T-helper 1 cell treated with Interleukin-12 subunit alpha and Interleukin-12 subunit beta and Interleukin-4 antibody, amounts not matched to agents 30 ng/mL and 1 ng/mL, for 36 hours (primary cell): ENCODE results near the gene PITRM1. TPM values are rescaled to one million over a fixed set of nuclear protein-coding genes. Genes with fewer than 3 reads are reported as not detected.

Experiments used
- intact Hi-C: fragments of 100-400 bp; cut with micrococcal nuclease; formaldehyde crosslinking; loops from one replicate; pipeline ENCODE4 v1.15.1; 2024
- total RNA-seq: library from RNA; stranded (reverse); gene quantifications from 2 replicates; pipeline ENCODE4 v1.2.3, GENCODE V29; 2022

Gene PITRM1
- total RNA-seq, 1 donor from 2014 or later = 54.9 TPM

DNA sequence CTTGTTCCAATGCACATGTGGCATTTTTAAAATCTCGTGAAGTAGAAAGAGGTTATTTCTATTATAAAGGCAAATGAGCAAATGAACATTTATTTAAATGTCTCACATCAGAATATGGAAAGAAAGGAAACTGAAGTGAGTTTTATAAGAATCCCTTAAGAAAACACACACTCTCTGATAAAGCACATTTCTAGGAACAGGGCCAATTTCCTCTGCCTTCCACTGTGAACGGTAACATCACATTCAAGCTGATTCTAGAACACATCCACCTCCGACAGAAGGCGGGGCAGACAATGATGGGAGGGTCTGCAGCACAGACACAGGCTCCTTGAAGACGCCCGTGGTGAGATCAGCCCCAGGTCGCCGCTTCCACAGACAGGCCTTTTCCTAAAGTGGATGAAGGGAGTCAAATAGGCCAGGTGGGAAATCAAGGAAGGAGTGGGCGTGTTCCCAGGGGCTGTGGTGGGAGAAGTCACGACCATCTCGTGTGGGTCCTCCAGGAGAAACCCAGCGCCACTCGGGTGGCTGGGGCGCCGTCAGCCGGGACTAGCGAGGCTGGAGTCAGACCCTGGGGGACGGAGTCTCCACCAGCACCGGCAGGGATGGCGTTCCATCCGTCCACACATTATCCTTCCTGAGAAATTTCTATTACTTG is 31.1 kb downstream of the PITRM1 start:
- intact Hi-C loops = no loop called here

DNA sequence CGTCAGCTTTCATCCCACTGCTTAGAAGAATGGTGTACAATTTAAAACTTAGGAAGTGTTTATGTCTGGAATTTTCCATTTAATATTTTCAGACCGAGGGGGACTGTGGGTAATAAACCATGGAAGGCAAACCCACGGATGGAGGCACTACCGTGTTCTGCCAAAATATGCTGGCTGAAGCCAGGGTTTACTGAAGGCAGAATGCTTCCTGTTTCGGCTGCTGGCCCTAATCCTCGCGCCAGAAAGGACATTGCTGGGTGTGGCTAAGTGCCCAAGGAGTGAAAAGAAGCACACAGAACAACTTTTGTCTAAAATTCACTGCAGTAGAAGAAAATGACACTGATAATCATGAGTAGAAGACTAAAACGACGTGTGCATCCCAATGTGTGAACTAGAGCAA is 32.3 kb downstream of the PITRM1 start:
- intact Hi-C loops = no loop called here

DNA sequence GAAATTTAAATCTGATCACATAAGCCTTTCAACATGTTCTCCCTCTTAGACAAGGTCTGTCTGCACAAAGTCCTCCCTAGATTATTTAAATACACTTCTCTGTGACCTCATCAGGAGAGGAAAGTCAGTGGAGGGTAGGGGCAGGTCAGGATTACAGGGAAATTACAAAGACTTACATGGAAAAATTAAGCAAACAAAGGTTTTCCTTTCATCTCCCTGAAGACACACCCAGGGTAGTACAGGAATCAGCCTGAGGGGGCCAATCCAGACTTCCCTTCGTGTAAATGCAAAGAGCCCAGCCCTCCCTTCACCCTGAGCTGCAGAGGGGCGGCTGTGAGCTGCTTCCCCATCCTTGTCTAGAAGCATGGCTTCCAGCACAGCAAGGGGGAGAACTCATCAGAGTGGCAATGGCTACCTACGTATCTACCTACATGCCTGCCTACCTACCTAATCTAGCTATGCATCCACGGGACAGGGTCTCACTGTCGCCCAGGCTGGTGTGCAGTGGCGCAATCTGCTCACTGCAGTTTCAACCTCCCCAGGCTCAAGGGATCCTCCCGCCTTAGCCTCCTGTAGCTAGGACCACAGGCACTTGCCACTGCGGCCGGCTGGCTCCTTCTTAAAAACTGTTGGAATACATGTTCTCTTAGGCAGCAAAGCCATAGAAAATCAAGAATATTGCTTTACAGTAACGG is 33.2 kb downstream of the PITRM1 start:
- intact Hi-C loops = no loop called here

DNA sequence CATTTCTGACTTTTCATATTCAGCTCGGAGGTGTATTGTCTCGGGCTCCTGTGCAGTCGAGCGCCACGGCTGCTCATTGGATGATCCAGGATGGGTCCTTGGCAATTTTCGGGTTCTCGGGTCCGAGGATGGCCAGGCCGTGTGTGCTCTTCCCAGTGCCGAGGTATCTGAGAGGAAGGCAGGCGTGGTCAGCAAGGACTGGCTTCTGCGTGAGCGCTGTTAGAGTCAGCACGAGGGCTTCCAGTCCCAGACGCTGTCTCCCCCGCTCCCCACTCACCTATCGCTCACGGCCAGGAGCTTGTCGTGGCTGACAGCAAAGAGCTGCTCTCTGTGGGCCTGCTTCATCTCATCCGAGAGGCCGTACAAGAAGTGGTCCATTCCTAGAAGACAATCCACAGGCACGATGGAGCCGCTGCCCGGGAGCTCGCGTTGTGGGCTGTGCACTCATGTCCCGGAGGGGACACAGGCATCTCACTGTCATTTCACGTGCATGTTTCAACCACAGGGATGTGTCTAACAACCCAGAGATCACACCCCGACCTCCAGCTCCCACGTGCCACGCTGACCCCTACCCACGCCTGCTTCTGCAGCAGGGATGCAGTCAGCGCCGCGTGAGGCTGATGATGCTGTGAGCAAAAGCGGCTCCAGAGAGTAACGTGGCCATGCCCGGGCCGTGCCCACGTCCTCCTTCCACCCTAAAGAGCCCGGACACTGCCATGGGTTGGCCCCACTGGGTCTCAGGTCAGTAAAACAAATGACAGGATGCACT is 34.4 kb downstream of the PITRM1 start:
- intact Hi-C loops = no loop called here

DNA sequence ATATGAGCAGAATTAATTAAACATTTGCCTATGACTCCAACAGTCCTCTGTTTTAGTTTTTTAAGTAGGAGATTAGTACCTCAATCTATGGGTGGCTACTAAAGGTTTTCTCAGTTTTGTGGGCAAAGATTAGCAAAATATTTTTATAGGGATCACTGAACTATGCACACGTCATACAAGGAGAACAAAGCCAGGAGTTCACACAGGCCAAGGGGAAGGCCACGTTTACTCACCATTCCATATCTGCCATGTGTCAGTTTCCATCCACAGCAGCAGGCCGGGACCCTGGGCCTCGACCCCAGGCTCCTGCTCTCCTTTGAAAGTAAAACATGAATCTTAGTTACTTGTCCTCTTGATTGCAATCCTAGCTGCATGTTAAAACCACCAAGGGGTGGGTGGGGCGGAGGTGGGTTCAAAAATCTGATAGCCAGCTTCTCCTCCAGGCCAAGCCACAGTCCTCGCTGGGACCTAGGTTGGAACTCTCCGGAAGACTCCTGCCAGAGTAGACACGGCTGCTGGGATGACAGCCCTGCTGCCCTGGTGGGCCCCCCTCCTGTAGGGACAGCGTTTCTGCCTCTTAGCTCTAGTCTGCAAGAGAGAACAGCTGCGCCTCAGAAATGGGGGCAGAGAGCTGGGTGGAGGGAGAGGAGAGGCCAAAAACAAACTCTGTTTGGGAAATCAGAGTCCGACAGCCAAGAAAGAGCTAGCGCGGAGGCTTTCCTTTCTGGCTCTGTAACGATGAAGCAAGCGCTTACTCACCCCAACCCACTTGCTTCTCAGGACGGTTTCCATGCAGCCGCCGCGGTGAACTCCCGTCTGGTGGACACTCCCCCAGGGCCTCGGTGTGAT is 35.6 kb downstream of the PITRM1 start:
- intact Hi-C loops = no loop called here

- intact Hi-C loops = no loop called here
Measured at GRCh38 chr10:3136336-3136735, 36.2 kb downstream of the PITRM1 start.

DNA sequence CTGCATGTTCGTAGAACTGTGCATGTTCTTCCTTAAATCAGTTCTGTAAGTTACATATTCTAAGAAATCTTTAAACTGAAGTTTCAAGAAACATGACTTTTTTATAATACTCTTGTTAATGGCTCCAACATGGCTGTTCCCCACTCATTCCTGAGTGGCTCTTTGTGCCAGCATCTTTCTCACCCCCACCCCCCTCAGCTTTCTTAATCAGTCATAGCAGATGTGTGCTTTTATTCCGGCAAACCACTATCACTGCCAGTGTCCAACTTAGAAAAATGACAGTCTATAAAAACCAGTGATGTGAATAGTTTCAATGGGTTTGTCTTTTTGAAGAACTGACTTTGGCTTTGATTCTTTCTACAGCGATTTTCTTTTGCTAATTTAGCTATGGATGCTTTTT is 37.6 kb downstream of the PITRM1 start:
- intact Hi-C loops = no loop called here

DNA sequence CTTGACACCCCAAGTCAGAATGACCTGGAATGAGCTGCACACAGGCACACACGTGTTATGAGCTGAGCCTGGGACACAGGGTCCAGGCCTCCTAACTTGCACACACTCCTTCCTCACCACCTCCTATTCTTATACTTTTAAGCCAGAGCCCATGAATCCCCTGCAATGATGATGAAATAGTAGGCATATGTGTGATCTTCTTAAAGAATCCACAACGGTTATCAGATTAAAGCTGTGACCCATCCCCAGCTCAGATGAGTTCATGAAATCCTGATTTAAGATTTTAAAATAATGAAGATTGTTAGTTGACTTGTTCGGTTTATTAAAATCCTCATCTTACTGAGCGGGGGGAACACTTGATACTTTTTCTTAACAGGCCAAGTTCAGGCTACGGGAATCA is 38.6 kb downstream of the PITRM1 start:
- intact Hi-C loops = no loop called here

DNA sequence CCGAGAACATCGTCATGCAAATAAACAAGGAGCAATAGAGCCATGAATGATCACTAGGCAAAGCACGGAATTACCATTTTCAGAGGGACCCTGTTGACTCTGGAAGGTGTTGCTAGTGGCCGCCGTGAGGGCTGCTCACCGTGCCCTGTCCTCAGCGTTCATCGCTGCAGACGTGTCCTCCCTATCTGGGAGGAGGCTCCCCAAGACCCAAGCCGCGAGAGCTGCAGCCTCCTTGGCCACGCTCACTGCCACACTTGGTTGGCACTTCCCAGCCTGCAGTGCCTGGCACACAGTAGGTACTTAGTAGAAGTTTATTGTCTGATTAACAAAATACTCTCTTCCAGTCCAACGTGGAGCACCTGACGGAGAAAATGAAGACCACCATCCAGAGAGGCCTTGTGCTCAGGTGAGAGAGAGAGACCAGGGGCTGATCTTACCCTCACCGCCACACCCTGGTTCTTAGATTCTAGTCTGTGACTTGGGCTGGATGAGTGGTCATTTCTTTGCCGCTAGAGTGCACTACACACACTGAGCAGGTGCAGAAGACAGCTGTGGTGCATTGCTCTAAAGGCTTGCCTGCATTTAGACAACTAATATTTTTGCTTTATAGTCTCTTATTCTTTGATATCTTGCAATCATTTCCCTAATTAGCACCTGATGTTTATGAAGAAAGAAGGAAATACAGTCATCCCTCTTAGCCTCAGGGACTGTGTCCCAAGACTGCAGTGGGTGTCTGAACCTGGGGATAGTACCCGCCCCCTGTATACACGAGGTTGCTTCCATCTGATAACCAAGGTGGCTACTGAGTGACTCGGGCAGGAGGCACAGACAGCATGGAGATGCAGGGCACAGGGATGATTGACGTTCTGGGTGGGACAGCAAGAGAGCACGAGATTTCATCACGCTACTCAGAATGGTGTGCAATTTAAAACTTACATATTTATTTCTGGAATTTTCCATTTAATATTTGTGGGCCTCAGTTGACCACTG is 40.3 kb downstream of the PITRM1 start:
- intact Hi-C loops = no loop called here

GRCh38 chr10:3131098-3131497 is 41.5 kb downstream of the PITRM1 start:
- intact Hi-C loops = no loop called here

- intact Hi-C loops = no loop called here
Measured at GRCh38 chr10:3129581-3130340, 42.8 kb downstream of the PITRM1 start.

DNA sequence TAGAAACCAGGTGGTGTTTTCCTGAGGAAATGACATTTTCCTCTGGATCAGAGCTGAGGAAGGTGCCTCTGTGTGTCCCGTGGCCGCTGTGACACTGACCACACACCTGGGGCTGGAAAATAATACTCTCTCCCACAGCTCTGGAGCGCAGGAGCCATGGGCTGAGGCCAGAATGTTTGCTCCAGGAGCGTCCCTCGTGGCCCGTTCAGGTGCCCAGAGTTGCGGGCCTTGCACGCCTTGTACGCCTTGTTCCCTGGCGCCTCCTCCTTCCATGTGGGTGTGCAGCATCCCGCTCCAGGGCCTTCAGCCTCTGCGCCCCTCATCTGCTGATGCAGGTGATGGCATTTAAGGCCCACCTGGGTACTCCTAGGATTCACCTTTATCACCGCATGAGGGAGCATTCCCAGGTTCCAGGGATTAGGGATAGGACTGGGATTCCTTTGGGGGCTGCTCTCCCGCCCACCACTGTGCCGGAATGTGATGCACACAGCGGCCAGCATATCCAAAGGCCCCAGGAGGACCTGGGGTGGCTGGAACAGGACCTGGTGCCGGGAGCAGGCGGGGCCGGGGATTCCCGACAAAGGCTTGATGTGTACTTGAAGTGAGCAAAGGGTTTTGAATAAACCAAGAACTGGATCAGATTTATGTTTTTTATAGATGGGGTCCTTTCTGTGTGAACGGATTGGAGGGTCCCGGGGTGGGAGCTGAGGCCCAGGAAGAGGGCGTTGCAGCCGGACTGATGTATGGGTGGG is 44.0 kb downstream of the PITRM1 start:
- intact Hi-C loops = no loop called here

DNA sequence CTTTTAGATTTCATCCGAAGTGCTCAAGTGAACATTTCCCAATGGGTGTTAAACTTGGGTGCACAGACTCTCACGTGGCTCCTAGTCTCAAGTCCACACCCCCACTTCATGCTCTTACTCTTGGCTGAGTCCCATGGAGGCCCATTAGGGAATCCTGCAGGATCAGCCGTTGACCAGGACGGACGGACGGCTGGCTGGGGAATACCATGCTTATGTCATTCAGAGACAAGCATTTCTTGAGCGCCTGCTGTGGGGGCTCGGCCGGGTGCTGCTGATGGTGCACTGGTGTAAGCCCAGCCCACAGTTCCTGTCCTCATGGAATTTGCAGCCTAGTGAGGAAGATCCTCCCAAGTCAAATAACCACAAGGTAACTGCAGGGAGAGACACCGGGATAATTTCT is 44.7 kb downstream of the PITRM1 start:
- intact Hi-C loops = no loop called here

GRCh38 chr10:3126741-3127346 is 45.7 kb downstream of the PITRM1 start:
- intact Hi-C loops = no loop called here

DNA sequence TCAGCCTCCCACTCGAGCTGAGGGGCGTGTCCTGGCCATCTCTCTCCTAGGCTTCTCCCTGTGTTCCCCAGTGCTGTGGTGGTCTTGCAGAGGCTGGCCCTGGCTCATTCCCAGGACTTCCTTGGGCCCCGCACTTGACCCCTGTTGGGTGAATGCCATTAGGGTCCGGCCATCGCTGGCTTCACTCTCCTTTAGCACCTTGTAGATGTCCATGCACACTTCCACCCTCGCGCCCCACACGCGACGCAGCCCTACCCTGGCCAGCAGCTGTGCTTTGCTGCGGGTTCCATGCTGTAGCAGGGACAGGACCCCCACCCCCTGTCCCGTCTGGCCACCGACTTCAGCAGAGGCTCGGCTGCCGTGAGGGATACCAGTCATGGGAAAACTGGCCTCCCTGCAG is 46.3 kb downstream of the PITRM1 start:
- intact Hi-C loops = no loop called here

GRCh38 chr10:3125527-3126170 is 46.9 kb downstream of the PITRM1 start:
- intact Hi-C loops = no loop called here

DNA sequence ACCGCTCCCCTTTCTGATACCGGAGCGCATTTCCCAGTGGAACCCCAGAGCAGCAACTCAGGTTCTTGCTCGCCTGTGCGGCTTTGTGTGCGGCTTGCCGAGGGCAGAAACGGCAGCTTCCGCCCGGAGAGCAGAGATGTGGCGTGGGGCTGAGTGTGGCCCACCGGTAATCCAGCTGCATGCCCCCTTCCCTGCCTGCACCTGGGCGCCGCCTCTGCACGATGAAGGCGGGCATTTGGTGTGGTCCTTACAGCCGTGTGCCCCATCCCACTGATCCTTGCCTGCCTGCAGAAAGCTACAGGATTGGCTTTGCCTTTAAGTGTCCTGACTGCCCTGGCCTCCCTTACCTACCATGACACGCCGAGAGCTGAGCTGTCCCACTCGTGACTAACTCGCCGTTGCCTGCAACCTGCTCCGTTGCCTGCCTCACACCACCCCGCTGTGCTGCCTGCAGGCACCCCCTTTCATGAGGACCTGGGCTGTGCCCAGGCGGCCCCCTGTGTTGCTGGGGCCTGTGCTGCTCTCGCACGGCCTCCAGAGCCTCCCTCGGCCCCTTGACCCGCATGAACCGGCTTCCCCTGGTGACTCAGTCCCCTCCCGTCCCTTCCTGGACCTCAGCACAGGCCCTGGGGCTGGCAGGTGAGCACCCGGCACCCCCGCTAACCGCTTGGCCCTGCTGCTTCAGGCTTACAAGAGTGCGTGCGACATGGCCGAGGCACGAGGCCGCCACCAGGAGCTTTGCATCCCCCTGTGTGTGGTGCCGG is 48.0 kb downstream of the PITRM1 start:
- intact Hi-C loops = no loop called here
